GM20000 (cell line): ENCODE results near the gene ST6GALNAC5.

Experiments used
- DNase-seq: peaks from one replicate; pipeline ENCODE4 v3.0.0; 2012; ENCODE audit warnings: low spot score
- TF ChIP-seq, protein P1 (sequence below): IDR thresholded peaks from 2 replicates; pipeline ENCODE4 v1.5.1; 2012; ENCODE audit warnings: mild to moderate bottlenecking, control low read depth; ENCODE audit errors: extremely low read depth, missing control alignments

ST6GALNAC5 gene

DNA sequence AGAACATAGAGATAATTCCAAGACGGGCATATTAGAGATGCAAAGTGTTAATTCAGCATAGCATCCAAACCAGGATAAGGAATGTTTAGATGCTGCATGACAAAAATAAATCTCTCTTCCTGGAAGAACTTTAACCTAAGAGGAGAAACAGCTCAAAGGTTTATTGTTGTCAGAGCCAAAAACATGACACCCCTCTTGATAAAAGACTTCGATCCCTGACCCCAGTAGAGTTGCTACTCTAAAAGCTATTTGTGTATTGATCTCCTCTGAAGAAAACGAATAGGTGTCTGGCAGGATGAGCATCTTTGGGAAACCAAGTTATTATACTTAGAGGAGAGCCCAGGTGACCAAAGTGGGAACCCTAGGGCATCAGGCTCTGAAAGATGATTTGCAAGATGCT is 193.9 kb downstream of the ST6GALNAC5 start:
- TF ChIP-seq, protein P1, sequence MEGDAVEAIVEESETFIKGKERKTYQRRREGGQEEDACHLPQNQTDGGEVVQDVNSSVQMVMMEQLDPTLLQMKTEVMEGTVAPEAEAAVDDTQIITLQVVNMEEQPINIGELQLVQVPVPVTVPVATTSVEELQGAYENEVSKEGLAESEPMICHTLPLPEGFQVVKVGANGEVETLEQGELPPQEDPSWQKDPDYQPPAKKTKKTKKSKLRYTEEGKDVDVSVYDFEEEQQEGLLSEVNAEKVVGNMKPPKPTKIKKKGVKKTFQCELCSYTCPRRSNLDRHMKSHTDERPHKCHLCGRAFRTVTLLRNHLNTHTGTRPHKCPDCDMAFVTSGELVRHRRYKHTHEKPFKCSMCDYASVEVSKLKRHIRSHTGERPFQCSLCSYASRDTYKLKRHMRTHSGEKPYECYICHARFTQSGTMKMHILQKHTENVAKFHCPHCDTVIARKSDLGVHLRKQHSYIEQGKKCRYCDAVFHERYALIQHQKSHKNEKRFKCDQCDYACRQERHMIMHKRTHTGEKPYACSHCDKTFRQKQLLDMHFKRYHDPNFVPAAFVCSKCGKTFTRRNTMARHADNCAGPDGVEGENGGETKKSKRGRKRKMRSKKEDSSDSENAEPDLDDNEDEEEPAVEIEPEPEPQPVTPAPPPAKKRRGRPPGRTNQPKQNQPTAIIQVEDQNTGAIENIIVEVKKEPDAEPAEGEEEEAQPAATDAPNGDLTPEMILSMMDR: no peak
- DNase-seq: no peak

DNA sequence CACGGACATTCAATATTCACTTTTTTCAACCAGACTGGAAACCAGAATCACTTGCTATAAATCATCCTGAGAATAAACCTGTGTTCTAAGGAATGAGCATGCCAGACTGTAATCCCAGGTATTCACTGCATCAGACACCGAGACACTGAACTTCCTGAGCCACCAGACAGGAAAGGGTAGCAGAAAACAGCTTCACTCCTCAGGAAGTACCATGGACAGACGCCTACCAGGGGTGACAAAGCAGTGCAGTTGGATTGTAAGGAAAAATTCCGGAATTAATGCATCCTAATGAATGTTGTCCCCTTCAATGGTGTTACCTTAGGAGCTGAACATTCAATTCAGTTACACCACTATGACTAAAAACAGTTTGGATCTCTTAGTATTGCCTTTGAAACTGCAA is 195.8 kb downstream of the ST6GALNAC5 start:
- TF ChIP-seq, protein P1: no peak
- no peak for DNase-seq

DNA sequence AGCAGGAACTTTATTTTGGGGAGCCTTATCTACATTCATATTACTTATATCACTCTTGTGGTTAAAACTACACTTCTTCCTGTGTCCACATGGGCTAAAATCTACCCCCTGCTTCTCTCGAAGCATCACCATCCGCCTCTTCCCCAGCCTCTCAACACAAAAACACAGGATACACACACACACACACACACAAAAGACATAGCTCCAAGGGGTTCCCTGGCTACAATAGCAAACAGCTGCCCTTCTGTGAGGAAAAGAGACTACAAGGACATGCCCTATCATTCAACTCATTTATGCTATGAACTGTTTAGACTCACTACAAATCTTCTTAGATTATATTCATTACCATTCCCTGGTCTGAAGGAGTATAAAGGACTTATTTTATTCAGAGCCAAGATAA is 197.0 kb downstream of the ST6GALNAC5 start:
- TF ChIP-seq, protein P1: no peak

DNA sequence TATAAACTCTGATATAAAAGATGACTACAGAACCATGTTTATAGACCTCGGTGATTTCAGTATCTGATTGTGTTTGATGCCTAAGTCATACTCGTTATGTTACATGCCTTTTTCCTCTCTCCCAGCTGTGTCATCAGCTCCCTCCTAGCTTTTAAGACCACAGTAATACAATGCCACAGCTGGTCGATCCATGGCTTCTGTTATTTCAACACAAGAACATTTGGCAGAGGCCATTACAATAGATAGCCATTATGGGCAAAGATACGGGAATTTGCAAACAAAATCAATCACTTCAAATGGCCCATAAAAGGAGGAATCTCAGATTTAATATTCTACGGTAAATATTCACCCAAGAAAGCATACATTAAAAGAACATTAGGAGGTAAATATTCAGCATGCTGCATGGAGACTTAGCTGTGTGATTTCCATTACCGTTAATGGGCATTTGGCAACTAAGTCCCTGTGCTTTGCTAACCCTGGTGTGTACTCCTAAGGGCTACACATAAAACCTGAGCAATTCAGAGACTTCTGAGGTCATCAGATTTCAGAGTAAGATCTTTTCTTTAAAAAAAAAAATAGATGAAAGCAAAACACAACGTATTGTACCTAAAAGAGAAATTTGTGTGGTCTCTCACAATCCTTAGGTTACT is 198.5 kb downstream of the ST6GALNAC5 start:
- no peak for DNase-seq
- TF ChIP-seq, protein P1: no peak

More for the DNA sequence above, 197.0 kb downstream of the ST6GALNAC5 start:
- DNase-seq: no peak

DNA sequence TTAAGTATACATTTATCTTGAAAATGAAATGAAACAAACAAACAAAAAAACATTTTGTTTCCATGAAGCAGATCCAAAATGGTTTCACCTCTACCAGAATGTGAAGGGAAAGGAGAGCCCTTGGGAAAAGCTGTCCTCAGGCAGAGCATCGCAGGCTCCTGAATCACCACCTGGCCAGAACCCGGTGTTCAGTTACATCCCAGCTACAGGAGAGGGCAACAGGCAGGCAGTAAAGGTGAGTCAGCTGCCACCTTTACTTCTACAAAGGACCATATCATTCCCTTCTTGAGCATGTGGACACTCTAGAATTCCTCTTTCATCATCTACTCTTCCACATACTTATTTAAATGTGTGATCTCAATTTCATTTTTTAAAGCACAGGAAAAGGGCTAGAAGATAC is 200.7 kb downstream of the ST6GALNAC5 start:
- TF ChIP-seq, protein P1: no peak
- no peak for DNase-seq

DNA sequence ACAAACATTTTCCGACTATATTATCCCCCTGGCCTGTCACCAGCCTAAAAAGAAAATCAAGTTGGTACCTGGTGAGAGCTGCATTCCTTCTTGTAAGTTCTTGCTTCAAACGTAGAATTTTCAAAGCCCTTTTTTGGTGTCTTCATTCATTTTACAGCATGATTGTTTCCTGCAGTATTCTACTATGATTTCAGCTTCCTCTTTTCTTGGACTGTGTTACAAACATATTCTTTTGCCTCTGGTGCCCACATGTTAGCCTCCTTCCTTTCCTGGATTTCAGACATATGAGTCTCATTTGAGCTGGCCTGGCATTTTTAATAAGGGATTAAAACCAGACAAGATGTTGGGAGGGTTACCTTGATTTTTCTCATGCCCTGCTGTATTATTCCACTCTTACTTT is 209.5 kb downstream of the ST6GALNAC5 start:
- TF ChIP-seq, protein P1: no peak
- DNase-seq: no peak

DNA sequence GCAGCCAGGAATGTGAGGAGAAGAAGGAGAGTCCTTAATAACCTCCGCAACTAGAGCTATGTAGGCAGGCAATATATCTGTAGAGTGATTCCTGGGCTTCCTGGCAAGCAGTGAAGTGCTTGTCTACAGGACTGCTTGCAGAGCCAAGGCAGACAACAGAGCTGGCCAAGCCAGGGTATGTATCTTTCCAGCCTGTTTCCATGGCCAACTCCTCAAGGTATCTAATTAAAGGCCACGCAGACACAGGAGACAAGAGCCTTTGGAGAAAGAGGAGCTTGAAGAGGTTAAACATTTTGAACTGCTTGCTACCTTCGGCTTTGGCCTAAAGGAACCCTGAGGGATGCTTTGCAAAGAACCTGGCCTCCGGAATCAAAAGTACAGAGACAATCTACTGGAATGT is 214.6 kb downstream of the ST6GALNAC5 start:
- no peak for DNase-seq
- TF ChIP-seq, protein P1: no peak
